Osteocyte (in vitro differentiated cells): ENCODE measurements around the gene OASL. TPM values are rescaled to one million over a fixed set of nuclear protein-coding genes. Genes with fewer than 3 reads are reported as not detected.

Experiments used
- DNase-seq: peaks from one replicate; pipeline ENCODE4 v3.0.0; 2021; ENCODE audit warnings: mixed read lengths; ENCODE audit not compliant: unreplicated experiment; ENCODE audit errors: extremely low spot score
- H3K27ac Mint-ChIP-seq: one replicate; pipeline ENCODE4 v1.8.0; 2021; ENCODE audit warnings: mild to moderate bottlenecking, mixed read lengths; ENCODE audit not compliant: unreplicated experiment
- H3K27me3 Mint-ChIP-seq: one replicate; pipeline ENCODE4 v1.8.0; 2021; ENCODE audit warnings: mixed read lengths; ENCODE audit not compliant: unreplicated experiment
- H3K36me3 Mint-ChIP-seq: one replicate; pipeline ENCODE4 v1.8.0; 2021; ENCODE audit warnings: mixed read lengths; ENCODE audit not compliant: unreplicated experiment
- H3K4me1 Mint-ChIP-seq: one replicate; pipeline ENCODE4 v1.8.0; 2021; ENCODE audit warnings: mixed read lengths; ENCODE audit not compliant: unreplicated experiment
- H3K4me3 Mint-ChIP-seq: one replicate; pipeline ENCODE4 v1.8.0; 2021; ENCODE audit warnings: mild to moderate bottlenecking, moderate library complexity, mixed read lengths; ENCODE audit not compliant: unreplicated experiment
- H3K9me3 Mint-ChIP-seq: one replicate; pipeline ENCODE4 v1.8.0; 2021; ENCODE audit warnings: mixed read lengths; ENCODE audit not compliant: unreplicated experiment
- total RNA-seq: library from RNA; stranded (reverse); gene quantifications from 2 replicates; pipeline ENCODE4 v1.2.1, GENCODE V29; 2021
- TF ChIP-seq, protein P1 (sequence below): fragments of 200-600 bp; sonication (generic); IDR thresholded peaks from 2 replicates; pipeline ENCODE4 v1.5.0; 2021; ENCODE audit warnings: antibody characterized with exemption, mild to moderate bottlenecking, moderate library complexity

Gene OASL
- total RNA-seq, 1 donor from 2014 or later, result 0.24 TPM

GRCh38 chr12:121003650-121004049 is 35.4 kb downstream of the OASL start:
- TF ChIP-seq, protein P1, sequence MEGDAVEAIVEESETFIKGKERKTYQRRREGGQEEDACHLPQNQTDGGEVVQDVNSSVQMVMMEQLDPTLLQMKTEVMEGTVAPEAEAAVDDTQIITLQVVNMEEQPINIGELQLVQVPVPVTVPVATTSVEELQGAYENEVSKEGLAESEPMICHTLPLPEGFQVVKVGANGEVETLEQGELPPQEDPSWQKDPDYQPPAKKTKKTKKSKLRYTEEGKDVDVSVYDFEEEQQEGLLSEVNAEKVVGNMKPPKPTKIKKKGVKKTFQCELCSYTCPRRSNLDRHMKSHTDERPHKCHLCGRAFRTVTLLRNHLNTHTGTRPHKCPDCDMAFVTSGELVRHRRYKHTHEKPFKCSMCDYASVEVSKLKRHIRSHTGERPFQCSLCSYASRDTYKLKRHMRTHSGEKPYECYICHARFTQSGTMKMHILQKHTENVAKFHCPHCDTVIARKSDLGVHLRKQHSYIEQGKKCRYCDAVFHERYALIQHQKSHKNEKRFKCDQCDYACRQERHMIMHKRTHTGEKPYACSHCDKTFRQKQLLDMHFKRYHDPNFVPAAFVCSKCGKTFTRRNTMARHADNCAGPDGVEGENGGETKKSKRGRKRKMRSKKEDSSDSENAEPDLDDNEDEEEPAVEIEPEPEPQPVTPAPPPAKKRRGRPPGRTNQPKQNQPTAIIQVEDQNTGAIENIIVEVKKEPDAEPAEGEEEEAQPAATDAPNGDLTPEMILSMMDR, result no peak
- H3K27ac Mint-ChIP-seq, result no peak overlapping the region
- no peak overlapping the region for H3K4me3 Mint-ChIP-seq
- no peaks in the 10 kb centered on the region for H3K9me3 Mint-ChIP-seq
- H3K36me3 Mint-ChIP-seq, result peaks cover 21% of the 10 kb centered on the region
- H3K4me1 Mint-ChIP-seq, result peaks cover 1% of the 10 kb centered on the region
- H3K27me3 Mint-ChIP-seq, result no peaks in the 10 kb centered on the region
- DNase-seq, result no peak

DNA sequence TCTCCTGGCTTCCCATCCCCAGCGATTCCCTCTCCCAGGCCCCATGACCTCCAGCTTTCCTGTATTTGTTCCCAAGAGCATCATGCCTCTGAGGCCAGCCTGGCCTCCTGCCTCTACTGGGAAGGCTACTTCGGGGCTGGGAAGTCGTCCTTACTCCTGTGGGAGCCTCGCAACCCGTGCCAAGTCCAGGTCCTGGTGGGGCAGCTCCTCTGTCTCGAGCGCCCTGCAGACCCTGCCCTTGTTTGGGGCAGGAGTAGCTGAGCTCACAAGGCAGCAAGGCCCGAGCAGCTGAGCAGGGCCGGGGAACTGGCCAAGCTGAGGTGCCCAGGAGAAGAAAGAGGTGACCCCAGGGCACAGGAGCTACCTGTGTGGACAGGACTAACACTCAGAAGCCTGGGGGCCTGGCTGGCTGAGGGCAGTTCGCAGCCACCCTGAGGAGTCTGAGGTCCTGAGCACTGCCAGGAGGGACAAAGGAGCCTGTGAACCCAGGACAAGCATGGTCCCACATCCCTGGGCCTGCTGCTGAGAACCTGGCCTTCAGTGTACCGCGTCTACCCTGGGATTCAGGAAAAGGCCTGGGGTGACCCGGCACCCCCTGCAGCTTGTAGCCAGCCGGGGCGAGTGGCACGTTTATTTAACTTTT is 37.1 kb downstream of the OASL start:
- Mint-ChIP-seq H3K9me3 (no peaks in the 10 kb centered on the region), H3K4me1 (peaks cover 1% of the 10 kb centered on the region), H3K36me3 (peaks cover 15% of the 10 kb centered on the region), H3K27ac (no peak overlapping the region), H3K4me3 (no peak overlapping the region), H3K27me3 (no peaks in the 10 kb centered on the region)
- DNase-seq, result no peak
- TF ChIP-seq, protein P1, result no peak

GRCh38 chr12:121001060-121001459 is 38.0 kb downstream of the OASL start:
- Mint-ChIP-seq H3K36me3 (peaks cover 14% of the 10 kb centered on the region), H3K4me1 (peaks cover 1% of the 10 kb centered on the region), H3K27ac (no peak overlapping the region), H3K9me3 (no peaks in the 10 kb centered on the region), H3K4me3 (no peak overlapping the region), H3K27me3 (no peaks in the 10 kb centered on the region)
- no peak for DNase-seq
- TF ChIP-seq, protein P1, result no peak

GRCh38 chr12:121000530-121000929 is 38.5 kb downstream of the OASL start:
- TF ChIP-seq, protein P1, result no peak
- Mint-ChIP-seq H3K27me3 (peaks cover 2% of the 10 kb centered on the region), H3K9me3 (no peaks in the 10 kb centered on the region), H3K4me1 (peaks cover 1% of the 10 kb centered on the region), H3K27ac (no peak overlapping the region), H3K4me3 (no peak overlapping the region), H3K36me3 (peaks cover 13% of the 10 kb centered on the region)
- DNase-seq, result no peak

DNA sequence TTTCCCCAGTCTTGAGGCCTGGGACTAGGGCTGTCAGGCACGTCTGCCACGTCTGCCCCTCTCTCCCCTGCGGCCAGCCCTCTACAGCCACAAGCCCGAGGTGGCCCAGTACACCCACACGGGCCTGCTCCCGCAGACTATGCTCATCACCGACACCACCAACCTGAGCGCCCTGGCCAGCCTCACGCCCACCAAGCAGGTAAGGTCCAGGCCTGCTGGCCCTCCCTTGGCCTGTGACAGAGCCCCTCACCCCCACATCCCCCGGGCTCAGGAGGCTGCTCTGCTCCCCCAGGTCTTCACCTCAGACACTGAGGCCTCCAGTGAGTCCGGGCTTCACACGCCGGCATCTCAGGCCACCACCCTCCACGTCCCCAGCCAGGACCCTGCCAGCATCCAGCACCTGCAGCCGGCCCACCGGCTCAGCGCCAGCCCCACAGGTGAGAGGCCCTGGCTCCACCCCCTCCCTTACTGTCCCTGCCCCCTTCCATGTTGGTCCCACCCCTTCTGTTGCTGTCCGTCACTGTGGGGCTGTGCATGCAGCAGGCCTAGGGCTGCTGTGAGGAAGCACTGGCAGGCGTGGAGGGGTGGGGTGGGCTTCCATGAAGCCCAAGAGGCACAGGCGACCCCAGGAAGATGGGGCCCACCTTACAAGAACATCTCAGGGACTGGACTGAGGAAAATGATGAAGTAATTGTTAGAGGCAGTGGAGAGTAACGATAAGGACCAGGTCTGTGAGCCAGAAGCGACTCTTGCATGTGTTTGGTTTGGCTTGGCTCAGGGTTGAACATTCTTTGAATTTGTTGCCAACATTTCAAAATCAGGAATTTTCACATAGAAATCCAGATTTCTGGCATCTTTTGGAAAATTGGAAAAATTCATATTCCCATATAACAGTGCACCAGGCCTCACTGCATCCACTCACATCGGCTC is 39.6 kb downstream of the OASL start:
- DNase-seq, result no peak
- TF ChIP-seq, protein P1, result no peak
- peaks cover 10% of the 10 kb centered on the region for H3K27me3 Mint-ChIP-seq
- H3K36me3 Mint-ChIP-seq, result peaks cover 4% of the 10 kb centered on the region
- H3K27ac Mint-ChIP-seq, result no peak overlapping the region
- H3K9me3 Mint-ChIP-seq, result no peaks in the 10 kb centered on the region
- no peak overlapping the region for H3K4me3 Mint-ChIP-seq
- peaks cover 1% of the 10 kb centered on the region for H3K4me1 Mint-ChIP-seq
